SK-N-SH treated with all-trans-retinoic acid at 6 μM for 48 hours (cell line): ENCODE data around the gene P2RX4.

Experiments used
- ATAC-seq: fragments of 200-7000 bp; cut with Tn5 transposase; 3 replicates; pipeline ENCODE4 v1.9.1; 2020; ENCODE audit warnings: mild to moderate bottlenecking, moderate library complexity
- ARNTL ChIP-seq: fragments of 450-650 bp; formaldehyde crosslinking; IDR thresholded peaks from 2 replicates; pipeline ENCODE4 v1.5.0; 2020; ENCODE audit warnings: low read depth, mild to moderate bottlenecking, moderate library complexity, borderline replicate concordance
- BACH2 ChIP-seq: fragments of 250-450 bp; sonication (Bioruptor Pico); IDR thresholded peaks from 2 replicates; pipeline ENCODE4 v1.9.0; 2021; ENCODE audit warnings: mild to moderate bottlenecking, borderline replicate concordance
- CSDC2 ChIP-seq: fragments of 250-450 bp; sonication (Bioruptor Pico); IDR thresholded peaks from 2 replicates; pipeline ENCODE4 v1.5.0; 2020; ENCODE audit warnings: mild to moderate bottlenecking, moderate library complexity
- CSRNP3 ChIP-seq: fragments of 250-450 bp; sonication (Bioruptor Pico); IDR thresholded peaks from 2 replicates; pipeline ENCODE4 v1.5.1; 2021; ENCODE audit warnings: mild to moderate bottlenecking, moderate library complexity
- GLIS3 ChIP-seq: fragments of 250-450 bp; sonication (Bioruptor Pico); IDR thresholded peaks from 2 replicates; pipeline ENCODE4 v1.5.0; 2020; ENCODE audit warnings: mild to moderate bottlenecking, moderate library complexity
- OSR1 ChIP-seq: fragments of 250-450 bp; sonication (Bioruptor Pico); IDR thresholded peaks from 2 replicates; pipeline ENCODE4 v1.8.0; 2022; ENCODE audit warnings: moderate library complexity, mild to moderate bottlenecking, inconsistent platforms
- PATZ1 ChIP-seq: fragments of 250-450 bp; sonication (Bioruptor Pico); IDR thresholded peaks from 2 replicates; pipeline ENCODE4 v1.8.0; 2020; ENCODE audit warnings: mild to moderate bottlenecking, moderate library complexity, borderline replicate concordance
- POU6F1 ChIP-seq: fragments of 250-450 bp; sonication (Bioruptor Pico); IDR thresholded peaks from 2 replicates; pipeline ENCODE4 v1.8.0; 2021; ENCODE audit warnings: low read depth, mild to moderate bottlenecking, moderate library complexity, borderline replicate concordance
- PPARA ChIP-seq: fragments of 250-450 bp; sonication (Bioruptor Pico); IDR thresholded peaks from 2 replicates; pipeline ENCODE4 v1.5.0; 2020; ENCODE audit warnings: mild to moderate bottlenecking, borderline replicate concordance
- RARB ChIP-seq: fragments of 250-450 bp; sonication (Bioruptor Pico); IDR thresholded peaks from 2 replicates; pipeline ENCODE4 v1.8.0; 2021; ENCODE audit warnings: mild to moderate bottlenecking, moderate library complexity
- SNAI2 ChIP-seq: fragments of 250-450 bp; sonication (Bioruptor Pico); IDR thresholded peaks from 2 replicates; pipeline ENCODE4 v1.5.0; 2020; ENCODE audit warnings: mild to moderate bottlenecking, moderate library complexity
- TCF4 ChIP-seq: fragments of 250-450 bp; sonication (Bioruptor Pico); IDR thresholded peaks from 2 replicates; pipeline ENCODE4 v1.8.0; 2021; ENCODE audit warnings: mild to moderate bottlenecking, moderate library complexity, borderline replicate concordance
- TOX ChIP-seq: fragments of 250-450 bp; sonication (Bioruptor Pico); IDR thresholded peaks from 2 replicates; pipeline ENCODE4 v1.8.0; 2021; ENCODE audit warnings: mild to moderate bottlenecking, moderate library complexity, borderline replicate concordance
- ZC3H10 ChIP-seq: fragments of 250-450 bp; sonication (Bioruptor Pico); IDR thresholded peaks from 2 replicates; pipeline ENCODE4 v1.5.1; 2021; ENCODE audit warnings: mild to moderate bottlenecking, moderate library complexity
- ZFP3 ChIP-seq: fragments of 250-450 bp; sonication (Bioruptor Pico); IDR thresholded peaks from 2 replicates; pipeline ENCODE4 v1.5.0; 2020; ENCODE audit warnings: mild to moderate bottlenecking, moderate library complexity
- ZFP30 ChIP-seq: fragments of 450-650 bp; formaldehyde crosslinking; IDR thresholded peaks from 2 replicates; pipeline ENCODE4 v1.5.0; 2022; ENCODE audit warnings: mild to moderate bottlenecking, moderate library complexity
- ZNF8 ChIP-seq: fragments of 450-650 bp; formaldehyde crosslinking; IDR thresholded peaks from 2 replicates; pipeline ENCODE4 v1.5.0; 2020; ENCODE audit warnings: mild to moderate bottlenecking, moderate library complexity

The P2RX4 gene

GRCh38 chr12:121274036-121274763 is 64.3 kb downstream of the P2RX4 start (continued):
- no peak for TF ChIP-seq BACH2 (CRISPR knock-in tag)
- no peak for TF ChIP-seq PATZ1 (CRISPR knock-in tag)
- TF ChIP-seq ZC3H10, result no peak
- TF ChIP-seq PPARA (CRISPR knock-in tag), result no peak

GRCh38 chr12:121277374-121277759 is 67.4 kb downstream of the P2RX4 start:
- ATAC-seq, result no peak

GRCh38 chr12:121278169-121279070 is 68.5 kb downstream of the P2RX4 start:
- TF ChIP-seq GLIS3 (CRISPR knock-in tag) (no peak), POU6F1 (CRISPR knock-in tag) (no peak), CSDC2 (CRISPR knock-in tag) (no peak), PPARA (CRISPR knock-in tag) (no peak), ZC3H10 (no peak), TCF4 (CRISPR knock-in tag) (no peak), CSRNP3 (CRISPR knock-in tag) (no peak), ZFP30 (CRISPR knock-in tag) (no peak), ARNTL (CRISPR knock-in tag) (no peak), RARB (CRISPR knock-in tag) (no peak), ZNF8 (CRISPR knock-in tag) (no peak), SNAI2 (CRISPR knock-in tag) (no peak), OSR1 (no peak), ZFP3 (CRISPR knock-in tag) (no peak)
- peak; percentile 31 for ATAC-seq

More at GRCh38 chr12:121277374-121277759, 67.4 kb downstream of the P2RX4 start:
- TF ChIP-seq SNAI2 (CRISPR knock-in tag) (no peak), ZFP30 (CRISPR knock-in tag) (no peak), POU6F1 (CRISPR knock-in tag) (no peak), PATZ1 (CRISPR knock-in tag) (no peak), TOX (no peak), PPARA (CRISPR knock-in tag) (no peak), CSRNP3 (CRISPR knock-in tag) (no peak), ARNTL (CRISPR knock-in tag) (no peak), GLIS3 (CRISPR knock-in tag) (no peak), RARB (CRISPR knock-in tag) (no peak)
